GM03348 (cell line): ENCODE measurements around the gene PSG2.
"Not testable (repeated sequence)": the region's sequence is repeated elsewhere in the genome, so short reads cannot be mapped to it uniquely, and the experiment has no call there.

ENCODE experiments used
- DNase-seq: peaks from one replicate; pipeline ENCODE4 v3.0.0; 2012; ENCODE audit warnings: low spot score

The PSG2 gene

GRCh38 chr19:43077881-43078280 lies 4.6 kb downstream of the PSG2 start:
- DNase-seq: peak; percentile 70

- DNase-seq: not testable (repeated sequence)
These were observed 20.1 kb downstream of the PSG2 start for GRCh38 chr19:43062418-43062817.

- not testable (repeated sequence) for DNase-seq
These were observed 21.2 kb downstream of the PSG2 start for GRCh38 chr19:43061326-43061725.

GRCh38 chr19:43060254-43060653 lies 22.2 kb downstream of the PSG2 start:
- peak; percentile 6 for DNase-seq

- not testable (repeated sequence) for DNase-seq
These were observed 23.0 kb downstream of the PSG2 start for GRCh38 chr19:43059482-43059881.

GRCh38 chr19:43058440-43058839 lies 24.1 kb downstream of the PSG2 start:
- DNase-seq: not testable (repeated sequence)

- DNase-seq: not testable (repeated sequence)
These were observed 34.5 kb downstream of the PSG2 start for GRCh38 chr19:43047966-43048365.

- DNase-seq: not testable (repeated sequence)
These were observed 35.9 kb downstream of the PSG2 start for GRCh38 chr19:43046578-43046977.

GRCh38 chr19:43043492-43044180 lies 38.9 kb downstream of the PSG2 start:
- not testable (repeated sequence) for DNase-seq

- peak; percentile 4 for DNase-seq
These were observed 50.9 kb downstream of the PSG2 start for GRCh38 chr19:43031645-43032044.

GRCh38 chr19:43028866-43029265 lies 53.6 kb downstream of the PSG2 start:
- DNase-seq: no peak

- DNase-seq: not testable (repeated sequence)
These were observed 54.5 kb downstream of the PSG2 start for GRCh38 chr19:43027985-43028384.

GRCh38 chr19:43027061-43027460 lies 55.4 kb downstream of the PSG2 start:
- not testable (repeated sequence) for DNase-seq

GRCh38 chr19:43026369-43026768 lies 56.1 kb downstream of the PSG2 start, which contains the start of gene PSG11:
PSG11 (minus strand) TSS chr19:43026469; CDS start chr19:43026372, 97 bp downstream.
- DNase-seq: not testable (repeated sequence)

- DNase-seq: peak; percentile 18
These were observed 60.4 kb downstream of the PSG2 start for GRCh38 chr19:43022098-43022497.

- DNase-seq: peak; percentile 66
These were observed 60.9 kb downstream of the PSG2 start for GRCh38 chr19:43021629-43022028.

- not testable (repeated sequence) for DNase-seq
These were observed 62.9 kb downstream of the PSG2 start for GRCh38 chr19:43019588-43019987.
